Measurements from ENCODE around the gene EP300. TPM values are rescaled to one million over a fixed set of nuclear protein-coding genes. Genes with fewer than 3 reads are reported as not detected.
"Not testable (repeated sequence)": the region's sequence is repeated elsewhere in the genome, so short reads cannot be mapped to it uniquely, and the experiment has no call there.

EP300 gene
- total RNA-seq, 2 experiments from 2014 or later, result 35.6 to 39.9 TPM

DNA sequence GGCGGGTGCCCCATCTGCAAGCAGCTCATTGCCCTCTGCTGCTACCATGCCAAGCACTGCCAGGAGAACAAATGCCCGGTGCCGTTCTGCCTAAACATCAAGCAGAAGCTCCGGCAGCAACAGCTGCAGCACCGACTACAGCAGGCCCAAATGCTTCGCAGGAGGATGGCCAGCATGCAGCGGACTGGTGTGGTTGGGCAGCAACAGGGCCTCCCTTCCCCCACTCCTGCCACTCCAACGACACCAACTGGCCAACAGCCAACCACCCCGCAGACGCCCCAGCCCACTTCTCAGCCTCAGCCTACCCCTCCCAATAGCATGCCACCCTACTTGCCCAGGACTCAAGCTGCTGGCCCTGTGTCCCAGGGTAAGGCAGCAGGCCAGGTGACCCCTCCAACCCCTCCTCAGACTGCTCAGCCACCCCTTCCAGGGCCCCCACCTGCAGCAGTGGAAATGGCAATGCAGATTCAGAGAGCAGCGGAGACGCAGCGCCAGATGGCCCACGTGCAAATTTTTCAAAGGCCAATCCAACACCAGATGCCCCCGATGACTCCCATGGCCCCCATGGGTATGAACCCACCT, 84.7 kb downstream of the EP300 start:
- no peaks in the 10 kb centered on the region for H3K9me3 Mint-ChIP-seq
- no peak overlapping the region for H3K27ac Mint-ChIP-seq
- DNase-seq, result no peak
- H3K4me3 Mint-ChIP-seq, result no peak overlapping the region
- peaks cover 55% of the 10 kb centered on the region for H3K36me3 Mint-ChIP-seq
- ChIA-PET CTCF (no interaction called here), POLR2A (no interaction called here)
- H3K4me1 Mint-ChIP-seq (ENCODE audit: low read depth), result no peaks in the 10 kb centered on the region
- intact Hi-C loops (cut with micrococcal nuclease), result no loop called here
- H3K27me3 Mint-ChIP-seq, result no peaks in the 10 kb centered on the region

DNA sequence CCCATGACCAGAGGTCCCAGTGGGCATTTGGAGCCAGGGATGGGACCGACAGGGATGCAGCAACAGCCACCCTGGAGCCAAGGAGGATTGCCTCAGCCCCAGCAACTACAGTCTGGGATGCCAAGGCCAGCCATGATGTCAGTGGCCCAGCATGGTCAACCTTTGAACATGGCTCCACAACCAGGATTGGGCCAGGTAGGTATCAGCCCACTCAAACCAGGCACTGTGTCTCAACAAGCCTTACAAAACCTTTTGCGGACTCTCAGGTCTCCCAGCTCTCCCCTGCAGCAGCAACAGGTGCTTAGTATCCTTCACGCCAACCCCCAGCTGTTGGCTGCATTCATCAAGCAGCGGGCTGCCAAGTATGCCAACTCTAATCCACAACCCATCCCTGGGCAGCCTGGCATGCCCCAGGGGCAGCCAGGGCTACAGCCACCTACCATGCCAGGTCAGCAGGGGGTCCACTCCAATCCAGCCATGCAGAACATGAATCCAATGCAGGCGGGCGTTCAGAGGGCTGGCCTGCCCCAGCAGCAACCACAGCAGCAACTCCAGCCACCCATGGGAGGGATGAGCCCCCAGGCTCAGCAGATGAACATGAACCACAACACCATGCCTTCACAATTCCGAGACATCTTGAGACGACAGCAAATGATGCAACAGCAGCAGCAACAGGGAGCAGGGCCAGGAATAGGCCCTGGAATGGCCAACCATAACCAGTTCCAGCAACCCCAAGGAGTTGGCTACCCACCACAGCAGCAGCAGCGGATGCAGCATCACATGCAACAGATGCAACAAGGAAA, 85.4 kb downstream of the EP300 start:
- ChIA-PET POLR2A (no interaction called here), CTCF (no interaction called here)
- H3K4me1 Mint-ChIP-seq (ENCODE audit: low read depth), result no peaks in the 10 kb centered on the region
- H3K9me3 Mint-ChIP-seq, result no peaks in the 10 kb centered on the region
- no peak overlapping the region for H3K4me3 Mint-ChIP-seq
- intact Hi-C loops (cut with micrococcal nuclease), result no loop called here
- no peak for DNase-seq
- H3K27ac Mint-ChIP-seq, result peak overlapping the region; percentile 9
- H3K27me3 Mint-ChIP-seq, result no peaks in the 10 kb centered on the region
- peaks cover 51% of the 10 kb centered on the region for H3K36me3 Mint-ChIP-seq

DNA sequence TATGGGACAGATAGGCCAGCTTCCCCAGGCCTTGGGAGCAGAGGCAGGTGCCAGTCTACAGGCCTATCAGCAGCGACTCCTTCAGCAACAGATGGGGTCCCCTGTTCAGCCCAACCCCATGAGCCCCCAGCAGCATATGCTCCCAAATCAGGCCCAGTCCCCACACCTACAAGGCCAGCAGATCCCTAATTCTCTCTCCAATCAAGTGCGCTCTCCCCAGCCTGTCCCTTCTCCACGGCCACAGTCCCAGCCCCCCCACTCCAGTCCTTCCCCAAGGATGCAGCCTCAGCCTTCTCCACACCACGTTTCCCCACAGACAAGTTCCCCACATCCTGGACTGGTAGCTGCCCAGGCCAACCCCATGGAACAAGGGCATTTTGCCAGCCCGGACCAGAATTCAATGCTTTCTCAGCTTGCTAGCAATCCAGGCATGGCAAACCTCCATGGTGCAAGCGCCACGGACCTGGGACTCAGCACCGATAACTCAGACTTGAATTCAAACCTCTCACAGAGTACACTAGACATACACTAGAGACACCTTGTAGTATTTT, 86.1 kb downstream of the EP300 start:
- no peak for DNase-seq
- CTCF ChIA-PET, result no interaction called here
- Mint-ChIP-seq H3K9me3 (no peaks in the 10 kb centered on the region), H3K36me3 (peaks cover 44% of the 10 kb centered on the region), H3K27ac (no peak overlapping the region), H3K4me1 (ENCODE audit: low read depth) (no peaks in the 10 kb centered on the region), H3K4me3 (no peak overlapping the region), H3K27me3 (no peaks in the 10 kb centered on the region)
- POLR2A ChIA-PET, result no interaction called here
- intact Hi-C loops (cut with micrococcal nuclease), result no loop called here

DNA sequence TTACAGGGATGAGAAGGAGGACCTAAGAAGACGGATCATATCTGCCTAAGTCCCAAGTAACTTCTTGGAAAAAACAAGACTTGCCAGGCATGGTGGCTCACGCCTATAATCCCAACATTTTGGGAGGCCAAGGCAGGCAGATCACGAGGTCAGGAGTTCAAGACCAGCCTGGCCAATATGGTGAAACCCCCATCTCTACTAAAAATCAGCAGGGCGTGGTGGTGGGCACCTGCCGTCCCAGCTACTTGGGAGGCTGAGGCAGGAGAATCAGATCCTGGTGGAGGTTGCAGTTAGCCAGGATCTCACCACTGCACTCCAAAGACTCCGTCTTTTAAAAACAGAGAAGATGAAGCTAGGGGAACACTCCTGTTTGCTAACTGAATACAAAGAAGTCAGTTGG, 88.0 kb downstream of the EP300 start:
- H3K27ac Mint-ChIP-seq; H3K4me1 Mint-ChIP-seq (ENCODE audit: low read depth); DNase-seq; CTCF ChIA-PET; intact Hi-C loops (cut with micrococcal nuclease); H3K4me3 Mint-ChIP-seq; H3K27me3 Mint-ChIP-seq; H3K9me3 Mint-ChIP-seq: not testable (repeated sequence)
- peaks cover 33% of the 10 kb centered on the region for H3K36me3 Mint-ChIP-seq
- POLR2A ChIA-PET, result interaction anchor here (0.6 kb wide), 1 partner anchor 13 kb away, joined by 3 read pairs; no protein-coding TSS in a partner anchor

DNA sequence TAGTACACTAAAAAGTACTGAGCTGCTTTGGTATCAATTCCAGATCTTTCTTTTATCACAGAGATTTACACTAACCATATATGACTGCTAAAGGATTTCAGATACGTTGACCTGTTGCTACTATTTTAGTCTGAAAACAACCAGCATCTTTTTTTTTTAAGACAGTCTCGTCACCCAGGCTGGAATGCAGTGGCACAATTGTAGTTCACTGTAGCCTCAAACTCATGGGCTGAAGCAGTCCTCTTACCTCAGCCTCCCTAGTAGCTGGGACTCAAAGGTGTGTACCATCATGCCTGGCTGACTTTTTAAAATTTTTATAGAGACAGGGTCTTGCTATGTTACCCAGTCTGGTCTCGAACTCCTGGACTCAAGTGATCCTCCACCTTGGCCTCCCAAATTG, 88.5 kb downstream of the EP300 start:
- POLR2A ChIA-PET, result no interaction called here
- no peak for DNase-seq
- Mint-ChIP-seq H3K9me3 (no peaks in the 10 kb centered on the region), H3K36me3 (peaks cover 28% of the 10 kb centered on the region), H3K4me3 (no peak overlapping the region), H3K4me1 (ENCODE audit: low read depth) (no peaks in the 10 kb centered on the region), H3K27me3 (no peaks in the 10 kb centered on the region), H3K27ac (no peak overlapping the region)
- CTCF ChIA-PET, result interaction anchor here (1.2 kb wide), 1 partner anchor 57 kb away, joined by 6 read pairs; no protein-coding TSS in a partner anchor
- intact Hi-C loops (cut with micrococcal nuclease), result no loop called here

DNA sequence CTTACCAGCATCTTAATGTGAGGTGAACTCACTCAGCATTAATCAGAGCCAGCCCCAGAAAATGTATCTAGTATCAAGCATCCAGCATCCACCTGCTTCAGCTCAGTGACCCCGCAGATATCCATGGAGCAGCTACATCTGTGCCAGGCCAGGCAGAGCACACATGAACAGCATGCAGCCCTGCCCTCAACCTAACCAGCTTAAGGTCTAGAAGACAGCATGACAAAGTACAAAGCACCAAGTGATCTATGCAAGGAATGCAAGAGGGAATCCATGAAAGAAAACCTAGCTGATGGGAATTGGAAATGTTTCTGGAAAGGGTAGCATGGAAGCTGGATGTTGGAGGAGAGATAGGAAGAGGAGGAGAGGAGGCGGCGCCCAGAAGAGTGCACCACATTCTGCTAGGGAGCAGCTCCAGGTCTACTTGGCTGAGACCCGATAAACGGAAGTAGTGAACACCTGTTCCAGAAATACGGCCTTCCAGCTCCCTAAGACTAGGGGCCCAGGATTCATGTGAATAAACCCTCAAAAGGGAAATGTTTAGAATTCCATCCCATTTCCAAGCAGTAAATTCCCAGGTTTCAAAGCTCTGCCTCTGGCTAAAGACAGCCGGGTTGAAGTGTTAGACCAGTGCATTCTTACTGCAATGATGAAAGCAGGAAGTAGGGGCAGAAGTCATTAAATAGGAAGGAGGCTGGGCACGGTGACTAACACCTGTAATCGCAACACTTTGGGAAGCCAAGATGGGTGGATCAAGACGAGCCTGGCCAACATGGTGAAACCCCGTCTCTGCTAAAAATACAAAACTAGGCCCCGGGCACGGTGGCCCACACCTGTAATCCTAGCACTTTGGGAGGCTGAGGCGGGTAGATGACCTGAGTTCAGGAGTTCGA, 89.2 kb downstream of the EP300 start:
- Mint-ChIP-seq H3K9me3 (no peaks in the 10 kb centered on the region), H3K36me3 (peaks cover 22% of the 10 kb centered on the region), H3K27ac (no peak overlapping the region), H3K27me3 (no peaks in the 10 kb centered on the region), H3K4me3 (no peak overlapping the region), H3K4me1 (ENCODE audit: low read depth) (no peaks in the 10 kb centered on the region)
- ChIA-PET POLR2A (no interaction called here), CTCF (interaction anchor here (1.2 kb wide), 1 partner anchor 56 kb away, joined by 6 read pairs; no protein-coding TSS in a partner anchor)
- intact Hi-C loops (cut with micrococcal nuclease), result no loop called here
- no peak for DNase-seq

DNA sequence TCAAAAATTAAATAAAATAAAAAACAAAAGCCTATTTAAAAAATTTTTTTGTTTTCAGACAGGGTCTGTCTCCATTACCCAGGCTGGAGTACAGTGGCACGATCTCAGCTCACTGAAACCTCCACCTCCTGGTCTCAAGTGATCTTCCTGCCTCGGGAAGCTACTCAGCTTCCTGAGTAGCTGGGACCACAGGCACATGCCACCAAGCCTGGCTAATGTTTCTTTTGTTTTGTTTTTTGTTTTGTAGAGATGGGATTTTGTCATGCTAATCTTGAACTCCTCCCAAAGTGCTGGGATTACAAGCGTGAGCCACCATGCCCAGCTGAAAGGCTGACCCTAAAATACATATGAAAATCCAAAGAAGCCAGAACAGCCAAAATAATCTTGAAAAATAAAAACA, 92.3 kb downstream of the EP300 start:
- Mint-ChIP-seq H3K36me3 (peaks cover 3% of the 10 kb centered on the region), H3K27me3 (no peaks in the 10 kb centered on the region), H3K27ac (no peak overlapping the region), H3K4me1 (ENCODE audit: low read depth) (no peaks in the 10 kb centered on the region), H3K9me3 (no peaks in the 10 kb centered on the region), H3K4me3 (no peak overlapping the region)
- no peak for DNase-seq
- ChIA-PET CTCF (no interaction called here), POLR2A (interaction anchor here (0.7 kb wide), 1 partner anchor 118 kb away, joined by 4 read pairs; no protein-coding TSS in a partner anchor)
- intact Hi-C loops (cut with micrococcal nuclease), result no loop called here

DNA sequence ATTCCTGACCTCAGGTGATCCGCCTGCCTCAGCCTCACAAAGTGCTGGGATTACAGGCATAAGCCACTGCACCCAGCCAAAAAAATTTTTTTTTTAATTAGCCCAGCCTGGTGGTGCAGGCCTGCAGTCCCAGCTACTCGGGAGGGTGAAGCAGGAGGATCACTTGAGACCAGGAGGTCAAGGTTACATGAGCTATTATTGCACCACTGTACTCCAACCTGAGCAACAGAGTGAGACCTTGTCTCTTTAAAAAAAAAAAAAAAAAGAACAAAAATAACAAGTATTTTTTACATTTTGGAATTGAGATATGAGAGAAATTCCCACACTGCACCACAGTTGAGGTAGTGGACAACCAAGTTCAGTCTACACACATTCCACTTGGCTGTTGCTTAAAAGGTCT, 99.1 kb downstream of the EP300 start:
- CTCF ChIA-PET, result interaction anchor here (0.8 to 1.3 kb wide), 2 partner anchors 46 to 269 kb away, joined by 3 to 4 read pairs; no protein-coding TSS in a partner anchor
- Mint-ChIP-seq H3K9me3 (no peaks in the 10 kb centered on the region), H3K4me1 (ENCODE audit: low read depth) (no peaks in the 10 kb centered on the region), H3K27me3 (no peaks in the 10 kb centered on the region), H3K36me3 (no peaks in the 10 kb centered on the region), H3K27ac (no peak overlapping the region), H3K4me3 (no peak overlapping the region)
- POLR2A ChIA-PET, result no interaction called here
- no peak for DNase-seq
- intact Hi-C loops (cut with micrococcal nuclease), result no loop called here

DNA sequence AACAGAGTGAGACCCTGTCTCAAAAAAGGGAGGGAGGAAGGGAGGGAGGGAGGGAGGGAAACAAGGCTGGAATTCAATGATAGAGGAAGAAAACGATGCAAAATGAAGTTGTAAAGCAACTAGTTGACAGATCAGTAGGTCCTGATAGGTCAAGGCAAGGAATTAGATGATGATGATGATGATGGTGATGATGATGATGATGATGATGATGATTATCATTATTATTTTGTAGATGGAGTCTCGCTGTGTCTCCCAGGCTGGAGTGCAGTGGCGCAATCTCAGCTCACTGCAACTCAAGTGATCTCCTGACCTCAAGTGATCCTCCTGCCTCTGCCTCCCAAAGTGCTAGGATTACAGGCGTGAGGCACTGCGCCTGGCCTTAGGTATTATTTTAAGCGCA, 101.4 kb downstream of the EP300 start:
- peaks cover 9% of the 10 kb centered on the region for H3K4me1 Mint-ChIP-seq (ENCODE audit: low read depth)
- H3K9me3 Mint-ChIP-seq, result no peaks in the 10 kb centered on the region
- ChIA-PET CTCF (no interaction called here), POLR2A (no interaction called here)
- H3K27me3 Mint-ChIP-seq, result no peaks in the 10 kb centered on the region
- intact Hi-C loops (cut with micrococcal nuclease), result no loop called here
- H3K36me3 Mint-ChIP-seq, result no peaks in the 10 kb centered on the region
- no peak overlapping the region for H3K4me3 Mint-ChIP-seq
- no peak for DNase-seq
- H3K27ac Mint-ChIP-seq, result no peak overlapping the region

DNA sequence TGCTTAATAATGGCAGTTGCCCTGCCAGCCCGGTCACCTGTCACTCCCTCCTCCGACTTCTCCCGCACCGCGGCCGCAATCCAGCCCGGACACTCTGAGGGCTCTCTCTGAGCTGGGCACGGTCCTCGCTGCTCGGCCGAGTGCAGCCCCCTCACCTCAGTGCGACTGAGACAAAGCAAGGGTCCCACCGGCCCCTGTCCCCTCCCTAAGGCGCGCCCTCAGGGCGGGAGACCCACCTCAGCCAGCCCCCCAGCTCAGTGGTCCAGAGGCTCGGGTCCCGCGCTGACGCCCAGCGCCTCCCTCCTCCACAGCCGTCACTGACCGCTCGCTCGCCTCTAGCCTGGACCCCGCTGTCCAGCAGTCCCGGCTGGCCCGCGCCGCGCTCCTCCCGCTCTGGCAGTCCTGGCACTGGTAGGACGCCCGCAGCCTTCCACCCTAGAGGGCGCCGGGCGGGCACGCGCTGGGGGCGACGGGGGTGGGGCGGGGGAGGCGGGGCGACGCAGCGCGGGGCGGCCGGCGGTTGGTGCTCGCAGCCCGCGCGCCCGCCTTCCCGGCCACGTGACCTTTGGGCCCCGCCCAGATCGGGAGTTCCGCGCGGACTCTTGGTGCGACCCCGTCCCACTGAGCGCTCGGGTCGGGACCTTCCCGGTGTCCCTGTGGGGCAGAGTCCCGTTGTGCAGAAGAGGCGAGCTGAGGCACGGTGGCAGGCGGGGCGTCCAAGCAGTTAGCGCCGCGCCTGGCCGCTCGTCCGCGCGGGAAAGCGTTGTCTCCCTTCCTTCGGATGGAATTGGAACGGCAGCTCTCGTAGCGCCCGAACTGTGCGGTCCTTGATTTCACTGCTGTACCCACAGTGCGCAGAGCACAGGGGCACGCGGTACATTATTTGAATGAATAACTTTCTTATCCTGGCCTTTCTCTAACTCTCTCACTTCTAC, 104.9 kb downstream of the EP300 start:
- H3K27ac Mint-ChIP-seq, result no peak overlapping the region
- intact Hi-C loops (cut with micrococcal nuclease), result loop anchor here (5.0 kb wide), 2 partner anchors 105 to 245 kb away; partner anchors contain the start of genes EP300 and RBX1
- peak; percentile 85 for DNase-seq

DNA sequence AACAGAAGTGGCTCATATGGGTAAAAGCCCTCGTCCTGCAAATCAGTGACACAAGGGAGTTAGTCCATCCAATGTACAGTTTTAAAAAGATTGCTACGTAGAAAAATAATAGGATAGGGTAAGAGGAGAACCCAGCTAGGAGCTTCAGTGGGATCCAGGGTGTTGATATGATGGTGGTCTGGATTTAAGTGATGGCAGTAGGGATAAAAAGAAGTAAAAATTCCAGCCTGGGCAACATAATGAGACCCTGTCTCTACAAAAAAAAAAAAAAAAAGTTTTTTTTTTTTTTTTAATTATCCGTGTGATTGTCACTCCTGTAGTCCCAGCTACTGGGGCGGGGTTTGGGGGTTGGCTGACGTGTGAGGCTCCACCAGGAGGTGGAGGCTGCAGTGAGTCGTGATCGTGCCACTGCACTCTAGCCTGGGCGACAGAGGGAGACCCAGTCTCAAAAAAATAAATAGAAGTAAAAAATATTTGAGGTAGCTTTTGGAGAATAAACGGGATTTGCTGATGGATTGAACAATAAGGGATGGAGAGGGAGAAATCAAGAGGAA, 105.7 kb downstream of the EP300 start:
- intact Hi-C loops (cut with micrococcal nuclease), result loop anchor here (5.0 kb wide), 2 partner anchors 106 to 246 kb away; partner anchors contain the start of genes EP300 and RBX1
- no peaks in the 10 kb centered on the region for H3K9me3 Mint-ChIP-seq
- H3K27ac Mint-ChIP-seq, result no peak overlapping the region
- CTCF ChIA-PET, result interaction anchor here (0.7 to 3.6 kb wide), 5 partner anchors 9 to 275 kb away, joined by 3 to 12 read pairs (median 4); no protein-coding TSS in a partner anchor
- H3K4me1 Mint-ChIP-seq (ENCODE audit: low read depth), result peaks cover 9% of the 10 kb centered on the region
- no peaks in the 10 kb centered on the region for H3K36me3 Mint-ChIP-seq
- peak; percentile 78 for DNase-seq
- H3K4me3 Mint-ChIP-seq, result peak overlapping the region; percentile 84
- no peaks in the 10 kb centered on the region for H3K27me3 Mint-ChIP-seq
- POLR2A ChIA-PET, result no interaction called here

More for the DNA sequence above, 104.9 kb downstream of the EP300 start:
- Mint-ChIP-seq H3K9me3 (no peaks in the 10 kb centered on the region), H3K27me3 (no peaks in the 10 kb centered on the region), H3K4me1 (ENCODE audit: low read depth) (peaks cover 9% of the 10 kb centered on the region), H3K36me3 (no peaks in the 10 kb centered on the region), H3K4me3 (peak overlapping the region; percentile 84)
- POLR2A ChIA-PET, result interaction anchor here (0.6 kb wide), 1 partner anchor 16 kb away, joined by 4 read pairs; no protein-coding TSS in a partner anchor
- CTCF ChIA-PET, result interaction anchor here (0.7 to 3.6 kb wide), 6 partner anchors 10 to 275 kb away, joined by 3 to 12 read pairs (median 6); no protein-coding TSS in a partner anchor

Measured in activated CD4-positive, alpha-beta memory T cell treated with anti-CD3 and anti-CD28 coated beads for 36 hours (primary cell).